Keratinocyte (primary cell): ENCODE measurements around the gene SH3BP5.

Experiments
- CTCF ChIP-seq, 3 experiments: IDR thresholded peaks in 1 of 3; conservative IDR thresholded peaks in 1 of 3; optimal IDR thresholded peaks in 1 of 3; 2 replicates in 2 of 3; 3 replicates in 1 of 3; pipeline versions ENCODE3 to v1.5.1; 2011; ENCODE audit warnings: low read length in 3 of 3, mild to moderate bottlenecking in 3 of 3, moderate library complexity in 2 of 3, control low read depth in 1 of 3, inconsistent platforms in 1 of 3; ENCODE audit not compliant: insufficient read depth in 2 of 3; ENCODE audit errors: extremely low read depth in 1 of 3
- EZH2 ChIP-seq: IDR thresholded peaks from one replicate; pipeline ENCODE4 v1.6.1; 2012; ENCODE audit warnings: inconsistent platforms, mild to moderate bottlenecking, low read length, moderate library complexity

- TF ChIP-seq CTCF (optimal IDR thresholded peaks at IDR 0.05 in 1 of 3, IDR thresholded peaks at IDR 0.05 in 1 of 3, conservative IDR thresholded peaks at IDR 0.05 in 1 of 3; ENCODE audit: extremely low read depth in 1 of 3, insufficient read depth in 2 of 3, low read length in 3 of 3) (peak in 1 of 3 experiments; percentile 14), EZH2 (no peak)
Measured at GRCh38 chr3:15279671-15280402, 52.5 kb downstream of the SH3BP5 start.
